ENCODE data around the gene THEMIS. TPM values are rescaled to one million over a fixed set of nuclear protein-coding genes. Genes with fewer than 3 reads are reported as not detected.

Gene THEMIS
- total and polyA plus RNA-seq, 2 of the 4 experiments (the other 2 are of a cell fraction): not detected

GRCh38 chr6:127933137-127933536 is 32.3 kb upstream of the THEMIS start:
- in situ Hi-C loops (cut with MboI; ENCODE audit: low sequenced_read_pairs): no loop called here
- dilution Hi-C loops (cut with HindIII; ENCODE audit: low sequenced_read_pairs, unreplicated experiment): no loop called here
- Histone ChIP-seq H3K23ac (ENCODE audit: low read depth, low read length) (no peak overlapping the region), H3K9ac (ENCODE audit: low read depth, low read length) (no peak overlapping the region), H3K9me1 (ENCODE audit: insufficient read depth, low read length) (no peaks in the 10 kb centered on the region), H3K9me3 (ENCODE audit: control insufficient read depth, insufficient read depth, low read length) (peaks cover 5% of the 10 kb centered on the region), H3K56ac (ENCODE audit: extremely low read depth, insufficient read depth, low read length) (no peak overlapping the region), H3K14ac (replicated peaks; ENCODE audit: low read depth, low read length) (no peak overlapping the region), H4K20me1 (ENCODE audit: insufficient read depth, low read length) (no peaks in the 10 kb centered on the region), H3K27me3 (ENCODE audit: control insufficient read depth, insufficient read depth, low read length) (no peaks in the 10 kb centered on the region), H4K5ac (ENCODE audit: low read depth, low read length) (no peak overlapping the region), H2BK120ac (ENCODE audit: low read depth, low read length) (no peak overlapping the region), H2AK5ac (ENCODE audit: low read depth, low read length) (no peak overlapping the region), H3K4me1 (ENCODE audit: control insufficient read depth, insufficient read depth, low read length) (no peaks in the 10 kb centered on the region; the same call in 1 of the 2 replicates), H3K27ac (ENCODE audit: insufficient read depth, low read length) (no peak overlapping the region), H3K4me2 (ENCODE audit: low read depth, low read length) (no peak overlapping the region), H4K91ac (ENCODE audit: insufficient read depth, low read depth, low read length) (no peak overlapping the region), H2BK20ac (ENCODE audit: low read depth, low read length) (no peak overlapping the region), H3K79me1 (ENCODE audit: low read depth in 1 of 2, low read length in 2 of 2) (no peaks in the 10 kb centered on the region), H2AFZ (replicated peaks; ENCODE audit: low read length, poor library complexity) (no peak overlapping the region), H3K4ac (ENCODE audit: low read depth, low read length) (no peak overlapping the region), H3K36me3 (ENCODE audit: control insufficient read depth, insufficient read depth, low read length) (no peaks in the 10 kb centered on the region), H3K18ac (ENCODE audit: low read depth, low read length) (no peak overlapping the region), H2BK15ac (ENCODE audit: low read depth, low read length) (no peak overlapping the region), H2AK9ac (replicated peaks; ENCODE audit: low read depth, low read length, poor library complexity) (no peak overlapping the region), H3K4me3 (ENCODE audit: insufficient read depth, low read depth, low read length) (no peak overlapping the region), H2BK5ac (ENCODE audit: low read depth, low read length, poor library complexity, severe bottlenecking) (no peak overlapping the region), H4K8ac (ENCODE audit: low read depth in 2 of 2, low read length in 2 of 2) (no peak overlapping the region)
- intact Hi-C loops (cut with micrococcal nuclease): no loop called here
- no CpG with 5 or more reads among the region's 1 CpG for WGBS, 2 experiments (ENCODE audit: extremely low coverage in 2 of 2, insufficient read length in 1 of 2)
- ChIA-PET POLR2A (ENCODE audit: unreplicated experiment) (no interaction called here), CTCF (no interaction called here)
- no peak for ATAC-seq (ENCODE audit: low read depth)
- no peak for DNase-seq
- no TSS peak for BruUV-seq (replicated peaks)
- TF ChIP-seq, protein P1, sequence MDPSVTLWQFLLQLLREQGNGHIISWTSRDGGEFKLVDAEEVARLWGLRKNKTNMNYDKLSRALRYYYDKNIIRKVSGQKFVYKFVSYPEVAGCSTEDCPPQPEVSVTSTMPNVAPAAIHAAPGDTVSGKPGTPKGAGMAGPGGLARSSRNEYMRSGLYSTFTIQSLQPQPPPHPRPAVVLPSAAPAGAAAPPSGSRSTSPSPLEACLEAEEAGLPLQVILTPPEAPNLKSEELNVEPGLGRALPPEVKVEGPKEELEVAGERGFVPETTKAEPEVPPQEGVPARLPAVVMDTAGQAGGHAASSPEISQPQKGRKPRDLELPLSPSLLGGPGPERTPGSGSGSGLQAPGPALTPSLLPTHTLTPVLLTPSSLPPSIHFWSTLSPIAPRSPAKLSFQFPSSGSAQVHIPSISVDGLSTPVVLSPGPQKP (IDR thresholded peaks at IDR 0.05; ENCODE audit: borderline replicate concordance, low read depth, low read length): no peak
- TF ChIP-seq CHD1 (IDR thresholded peaks at IDR 0.05; ENCODE audit: low read depth, low read length): no peak
- TF ChIP-seq RFX5 (IDR thresholded peaks at IDR 0.05; ENCODE audit: low read depth, low read length): no peak
- TF ChIP-seq SMC3 (IDR thresholded peaks at IDR 0.05; ENCODE audit: low read depth, low read length): no peak
- TF ChIP-seq MAZ (IDR thresholded peaks at IDR 0.05; ENCODE audit: borderline replicate concordance, low read depth, low read length): no peak
- no peak for TF ChIP-seq MAFK (IDR thresholded peaks at IDR 0.05; ENCODE audit: low read depth, low read length)
- no peak for TF ChIP-seq BHLHE40 (IDR thresholded peaks at IDR 0.05; ENCODE audit: low read depth, low read length)

All from IMR-90 (cell line).